ENCODE measurements around the gene ZBTB12.
"Not testable (repeated sequence)": the region's sequence is repeated elsewhere in the genome, so short reads cannot be mapped to it uniquely, and the experiment has no call there.

The ZBTB12 gene

GRCh38 chr6:31861150-31861549, 40.7 kb downstream of the ZBTB12 start:
- Mint-ChIP-seq H3K27ac (peak overlapping the region; percentile 6), H3K36me3 (peaks cover 2% of the 10 kb centered on the region), H3K4me3 (peak overlapping the region; percentile 97), H3K9me3 (no peaks in the 10 kb centered on the region), H3K27me3 (no peaks in the 10 kb centered on the region), H3K4me1 (peaks cover 21% of the 10 kb centered on the region)

GRCh38 chr6:31860349-31860748, 41.5 kb downstream of the ZBTB12 start:
- Mint-ChIP-seq H3K9me3 (no peaks in the 10 kb centered on the region), H3K36me3 (peaks cover 2% of the 10 kb centered on the region), H3K4me3 (peak overlapping the region; percentile 44), H3K27ac (no peak overlapping the region), H3K27me3 (no peaks in the 10 kb centered on the region), H3K4me1 (peaks cover 21% of the 10 kb centered on the region)

GRCh38 chr6:31859923-31860322, 42.0 kb downstream of the ZBTB12 start:
- Mint-ChIP-seq H3K27ac (no peak overlapping the region), H3K9me3 (no peaks in the 10 kb centered on the region), H3K4me3 (peak overlapping the region; percentile 44), H3K27me3 (no peaks in the 10 kb centered on the region), H3K36me3 (peaks cover 2% of the 10 kb centered on the region), H3K4me1 (peaks cover 21% of the 10 kb centered on the region)

GRCh38 chr6:31858707-31859106, 43.2 kb downstream of the ZBTB12 start:
- peaks cover 2% of the 10 kb centered on the region for H3K36me3 Mint-ChIP-seq
- no peaks in the 10 kb centered on the region for H3K27me3 Mint-ChIP-seq
- H3K4me3 Mint-ChIP-seq: no peak overlapping the region
- peaks cover 14% of the 10 kb centered on the region for H3K4me1 Mint-ChIP-seq
- no peak overlapping the region for H3K27ac Mint-ChIP-seq
- no peaks in the 10 kb centered on the region for H3K9me3 Mint-ChIP-seq

GRCh38 chr6:31857774-31858173, 44.1 kb downstream of the ZBTB12 start:
- H3K27ac Mint-ChIP-seq, H3K4me3 Mint-ChIP-seq, H3K9me3 Mint-ChIP-seq, H3K27me3 Mint-ChIP-seq, H3K36me3 Mint-ChIP-seq: not testable (repeated sequence)
- peaks cover 12% of the 10 kb centered on the region for H3K4me1 Mint-ChIP-seq

GRCh38 chr6:31851980-31852718, 49.7 kb downstream of the ZBTB12 start:
- H3K9me3 Mint-ChIP-seq, H3K27ac Mint-ChIP-seq, H3K27me3 Mint-ChIP-seq, H3K4me3 Mint-ChIP-seq, H3K36me3 Mint-ChIP-seq, H3K4me1 Mint-ChIP-seq: not testable (repeated sequence)

DNA sequence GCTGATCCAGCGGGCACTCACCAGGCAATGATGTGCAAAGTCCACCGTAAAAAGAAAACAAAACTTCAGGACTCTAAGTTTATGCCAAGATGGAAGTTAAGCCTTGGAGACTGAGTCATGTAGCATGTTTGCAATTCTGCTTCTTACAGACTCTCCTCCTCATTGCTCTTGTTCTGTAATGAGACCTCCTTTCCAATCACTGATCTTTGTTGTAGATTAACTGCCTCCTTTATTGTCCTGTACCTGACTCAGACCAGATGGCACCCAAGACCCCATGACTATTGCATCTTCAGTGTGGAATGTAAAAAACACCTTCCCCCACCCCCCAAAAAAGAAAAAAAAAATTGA, 50.4 kb downstream of the ZBTB12 start:
- H3K4me1 Mint-ChIP-seq: no peaks in the 10 kb centered on the region
- no peak overlapping the region for H3K27ac Mint-ChIP-seq
- no peak overlapping the region for H3K4me3 Mint-ChIP-seq
- H3K9me3 Mint-ChIP-seq: no peaks in the 10 kb centered on the region
- peaks cover 1% of the 10 kb centered on the region for H3K36me3 Mint-ChIP-seq
- no peaks in the 10 kb centered on the region for H3K27me3 Mint-ChIP-seq

DNA sequence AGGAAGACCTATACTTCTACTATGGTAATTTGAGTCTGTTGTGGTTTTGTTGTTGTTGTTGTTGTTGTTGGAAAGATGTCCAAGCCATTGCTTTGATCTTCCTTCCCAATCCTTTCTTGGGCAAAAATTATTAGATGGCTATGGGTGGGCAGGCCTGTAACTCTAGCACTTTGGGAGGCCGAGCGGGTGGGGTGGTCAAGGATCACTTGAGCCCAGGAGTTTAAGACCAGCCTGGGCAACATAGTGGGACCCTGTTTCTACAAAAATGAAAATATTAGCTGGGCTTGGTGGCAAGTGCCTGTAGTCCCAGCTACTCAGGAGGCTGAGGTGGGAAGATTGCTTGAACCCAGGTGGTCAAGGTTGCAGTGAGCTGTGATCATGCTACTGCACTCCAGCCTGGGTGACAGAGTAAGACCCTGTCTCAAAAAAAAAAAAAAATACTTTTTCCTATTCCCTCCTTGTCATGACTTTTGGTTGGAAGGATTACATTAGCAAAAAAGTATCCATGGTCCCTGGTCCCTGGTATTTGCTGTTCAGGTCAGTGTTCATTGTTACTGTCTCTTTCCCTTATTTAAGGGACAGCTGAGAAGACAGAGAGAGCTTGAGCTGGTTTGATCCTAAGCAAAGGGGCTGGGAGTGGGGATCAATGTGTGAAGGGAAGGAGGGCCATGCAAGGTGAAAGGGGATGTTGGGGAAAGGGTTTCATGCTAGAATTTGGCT, 51.0 kb downstream of the ZBTB12 start:
- peaks cover 1% of the 10 kb centered on the region for H3K36me3 Mint-ChIP-seq
- no peaks in the 10 kb centered on the region for H3K4me1 Mint-ChIP-seq
- H3K9me3 Mint-ChIP-seq: no peaks in the 10 kb centered on the region
- H3K27me3 Mint-ChIP-seq: no peaks in the 10 kb centered on the region
- H3K27ac Mint-ChIP-seq: no peak overlapping the region
- H3K4me3 Mint-ChIP-seq: no peak overlapping the region

All from activated naive CD4-positive, alpha-beta T cell treated with anti-CD3 and anti-CD28 coated beads, Interleukin-2, amount 50 U/mL, for 24 hours (primary cell).